Vagina (tissue), 2 donors: Measurements from ENCODE around the gene NRL. TPM values are rescaled to one million over a fixed set of nuclear protein-coding genes. Genes with fewer than 3 reads are reported as not detected.
A peak's percentile ranks its signal among the peaks of the same experiment; 100 is the strongest.
"Not testable (repeated sequence)": the region's sequence is repeated elsewhere in the genome, so short reads cannot be mapped to it uniquely, and the experiment has no call there.

ENCODE experiments used
- DNase-seq, 2 donors: peaks; one replicate each; pipeline ENCODE4 v3.0.0-alpha.2; 2017; ENCODE audit errors: extremely low spot score in 2 of 2
- H3K27ac ChIP-seq: fragments of 200-600 bp; sonication (generic); one replicate; pipeline ENCODE4 v1.5.1; 2019
- H3K27me3 ChIP-seq: fragments of 200-600 bp; sonication (generic); one replicate; pipeline ENCODE4 v1.5.1; 2019
- H3K36me3 ChIP-seq, 2 donors: fragments of 200-600 bp; sonication (generic); one replicate each; pipeline ENCODE4 v1.5.1; 2017 to 2019
- H3K4me1 ChIP-seq: fragments of 200-600 bp; sonication (generic); one replicate; pipeline ENCODE4 v1.5.1; 2019
- H3K4me3 ChIP-seq, 2 donors: fragments of 200-600 bp; sonication (generic); 1 replicate in 1 of 2; 2 replicates in 1 of 2; pipeline ENCODE4 v1.5.1; 2016 to 2019
- H3K9me3 ChIP-seq: fragments of 200-600 bp; sonication (generic); one replicate; pipeline ENCODE4 v1.5.1; 2019
- POLR2A ChIP-seq, 2 donors: fragments of 450-650 bp; IDR thresholded peaks; one replicate each; pipeline ENCODE4 v1.6.1; 2017; ENCODE audit warnings: antibody characterized with exemption in 2 of 2, mild to moderate bottlenecking in 2 of 2, moderate library complexity in 2 of 2
- POLR2AphosphoS5 ChIP-seq, 2 donors: sonication (generic); formaldehyde crosslinking; IDR thresholded peaks; one replicate each; pipeline ENCODE4 v1.9.0; 2017; ENCODE audit warnings: antibody characterized with exemption in 2 of 2, mild to moderate bottlenecking in 2 of 2, low read depth in 1 of 2; ENCODE audit not compliant: insufficient read depth in 1 of 2
- intact Hi-C: fragments of 100-400 bp; cut with DNase I; formaldehyde crosslinking; loops from one replicate; pipeline ENCODE4 v1.15.1; 2023
- total RNA-seq: library from RNA; depleted of rRNA; stranded (reverse); fragments of >200 nt; gene quantifications from one replicate; pipeline ENCODE4 v1.2.3, GENCODE V29; 2016
- TF ChIP-seq, protein P1 (sequence below), 3 experiments: fragments of 450-650 bp in 2 of 3; fragments of 200-600 bp in 1 of 3; sonication (generic) in 1 of 3; IDR thresholded peaks; one replicate each; pipeline ENCODE4 v1.5.1; 2017 to 2019; ENCODE audit warnings: antibody characterized with exemption in 3 of 3, mild to moderate bottlenecking in 2 of 3, moderate library complexity in 2 of 3

Gene NRL
- total RNA-seq, 1 donor from 2014 or later, result 1.2 TPM

DNA sequence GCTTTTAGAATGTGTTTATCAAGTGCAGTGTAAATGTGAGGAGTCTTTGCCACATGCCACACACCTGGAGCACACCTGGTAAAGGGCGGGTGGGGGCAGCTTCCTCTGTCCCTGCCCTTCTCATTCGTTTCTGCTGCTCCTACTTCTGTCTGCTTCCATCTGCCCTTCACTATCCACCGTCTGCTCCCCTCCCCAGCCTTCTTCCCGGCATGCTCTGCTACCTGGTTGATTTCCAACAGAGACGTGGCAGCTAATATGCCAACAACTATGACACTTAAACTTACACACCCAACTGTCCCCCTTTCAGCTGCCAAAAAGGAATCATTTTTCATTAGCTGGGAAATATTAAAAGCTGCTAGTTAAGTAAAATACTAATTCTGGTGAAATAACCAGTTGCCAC lies 72.0 kb downstream of the NRL start:
- Histone ChIP-seq H3K4me3 (no peak overlapping the region), H3K27ac (no peak overlapping the region), H3K27me3 (no peaks in the 10 kb centered on the region), H3K4me1 (peaks cover 5% of the 10 kb centered on the region), H3K36me3 (no peaks in the 10 kb centered on the region), H3K9me3 (no peaks in the 10 kb centered on the region)
- intact Hi-C loops, result no loop called here
- peak in 1 of 2 donors; percentile 77 for DNase-seq
- no peak for TF ChIP-seq POLR2AphosphoS5 (IDR thresholded peaks at IDR 0.05; ENCODE audit: insufficient read depth in 1 of 2, low read depth in 1 of 2)
- TF ChIP-seq, protein P1, sequence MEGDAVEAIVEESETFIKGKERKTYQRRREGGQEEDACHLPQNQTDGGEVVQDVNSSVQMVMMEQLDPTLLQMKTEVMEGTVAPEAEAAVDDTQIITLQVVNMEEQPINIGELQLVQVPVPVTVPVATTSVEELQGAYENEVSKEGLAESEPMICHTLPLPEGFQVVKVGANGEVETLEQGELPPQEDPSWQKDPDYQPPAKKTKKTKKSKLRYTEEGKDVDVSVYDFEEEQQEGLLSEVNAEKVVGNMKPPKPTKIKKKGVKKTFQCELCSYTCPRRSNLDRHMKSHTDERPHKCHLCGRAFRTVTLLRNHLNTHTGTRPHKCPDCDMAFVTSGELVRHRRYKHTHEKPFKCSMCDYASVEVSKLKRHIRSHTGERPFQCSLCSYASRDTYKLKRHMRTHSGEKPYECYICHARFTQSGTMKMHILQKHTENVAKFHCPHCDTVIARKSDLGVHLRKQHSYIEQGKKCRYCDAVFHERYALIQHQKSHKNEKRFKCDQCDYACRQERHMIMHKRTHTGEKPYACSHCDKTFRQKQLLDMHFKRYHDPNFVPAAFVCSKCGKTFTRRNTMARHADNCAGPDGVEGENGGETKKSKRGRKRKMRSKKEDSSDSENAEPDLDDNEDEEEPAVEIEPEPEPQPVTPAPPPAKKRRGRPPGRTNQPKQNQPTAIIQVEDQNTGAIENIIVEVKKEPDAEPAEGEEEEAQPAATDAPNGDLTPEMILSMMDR (IDR thresholded peaks at IDR 0.05), result no peak
- no peak for TF ChIP-seq POLR2A (IDR thresholded peaks at IDR 0.05)

DNA sequence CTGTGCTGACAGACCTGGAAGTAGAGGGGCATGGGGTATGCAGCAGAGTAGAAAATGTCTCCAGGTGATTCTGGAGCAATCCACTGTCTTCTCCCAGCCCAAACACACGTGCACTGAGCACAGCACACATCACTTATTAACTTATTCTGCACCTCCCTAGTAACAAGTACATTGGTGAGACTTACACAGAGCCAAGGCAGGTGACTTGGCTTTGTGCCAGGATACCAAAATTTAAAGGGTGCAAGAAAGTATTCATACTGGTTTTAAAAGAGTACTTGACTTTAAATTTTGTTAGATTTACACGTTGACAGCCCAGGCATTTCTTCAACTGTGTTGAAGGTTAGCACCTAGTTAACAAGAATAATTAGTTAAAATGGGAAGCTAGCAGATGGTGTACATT lies 74.1 kb downstream of the NRL start:
- no peaks in the 10 kb centered on the region for H3K27me3 ChIP-seq
- no peak for DNase-seq
- no peaks in the 10 kb centered on the region for H3K9me3 ChIP-seq
- H3K36me3 ChIP-seq, result no peaks in the 10 kb centered on the region
- H3K4me3 ChIP-seq, result no peak overlapping the region
- TF ChIP-seq POLR2A (IDR thresholded peaks at IDR 0.05) (no peak), POLR2AphosphoS5 (IDR thresholded peaks at IDR 0.05; ENCODE audit: insufficient read depth in 1 of 2, low read depth in 1 of 2) (no peak)
- TF ChIP-seq, protein P1 (IDR thresholded peaks at IDR 0.05), result no peak
- H3K27ac ChIP-seq, result no peak overlapping the region
- intact Hi-C loops, result no loop called here
- peaks cover 14% of the 10 kb centered on the region for H3K4me1 ChIP-seq

DNA sequence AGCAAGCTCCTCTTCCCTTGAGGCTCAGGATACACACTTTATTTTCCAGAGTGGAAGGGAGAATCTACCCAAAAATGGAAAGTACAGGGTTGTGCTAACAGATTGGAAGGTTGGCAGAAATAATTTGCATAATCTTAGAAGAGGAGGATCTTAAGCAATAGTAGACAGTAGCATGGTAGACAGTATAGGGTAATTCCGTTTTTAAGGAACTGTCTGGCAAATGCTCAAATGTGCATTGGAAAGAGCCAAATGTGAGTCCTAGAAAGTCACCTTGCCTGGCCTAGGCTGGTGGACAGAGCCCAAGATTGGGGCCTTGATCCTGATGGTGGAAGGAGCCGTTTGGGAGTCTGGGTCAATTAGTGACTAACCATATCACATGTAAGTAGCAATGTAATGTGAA lies 76.1 kb downstream of the NRL start:
- peaks cover 21% of the 10 kb centered on the region for H3K4me1 ChIP-seq
- H3K4me3 ChIP-seq, result no peak overlapping the region
- no peaks in the 10 kb centered on the region for H3K27me3 ChIP-seq
- H3K9me3 ChIP-seq, result no peaks in the 10 kb centered on the region
- no peak for DNase-seq
- H3K27ac ChIP-seq, result no peak overlapping the region
- intact Hi-C loops, result no loop called here
- TF ChIP-seq POLR2A (IDR thresholded peaks at IDR 0.05) (no peak), POLR2AphosphoS5 (IDR thresholded peaks at IDR 0.05; ENCODE audit: insufficient read depth in 1 of 2, low read depth in 1 of 2) (no peak)
- TF ChIP-seq, protein P1 (IDR thresholded peaks at IDR 0.05), result no peak
- no peaks in the 10 kb centered on the region for H3K36me3 ChIP-seq

DNA sequence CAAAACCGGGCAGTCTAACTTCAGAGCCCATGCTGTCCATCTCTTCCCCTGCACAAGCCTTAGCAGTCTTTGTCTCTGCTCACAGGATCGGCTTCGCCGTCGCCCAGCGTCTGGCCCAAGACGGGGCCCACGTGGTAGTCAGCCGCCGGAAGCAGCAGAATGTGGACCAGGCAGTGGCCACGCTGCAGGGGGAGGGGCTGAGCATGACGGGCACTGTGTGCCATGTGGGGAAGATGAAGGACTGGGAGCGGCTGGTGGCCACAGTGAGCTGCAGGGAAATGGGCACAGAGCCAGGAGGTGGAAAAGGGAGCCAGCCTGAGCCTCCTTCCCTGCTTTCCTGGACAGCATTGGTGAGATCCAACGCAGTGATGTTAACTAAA lies 77.1 kb downstream of the NRL start:
- no peak overlapping the region for H3K4me3 ChIP-seq
- TF ChIP-seq POLR2AphosphoS5 (IDR thresholded peaks at IDR 0.05; ENCODE audit: insufficient read depth in 1 of 2, low read depth in 1 of 2) (no peak), POLR2A (IDR thresholded peaks at IDR 0.05) (no peak)
- TF ChIP-seq, protein P1 (IDR thresholded peaks at IDR 0.05), result no peak
- intact Hi-C loops, result no loop called here
- H3K36me3 ChIP-seq, result no peaks in the 10 kb centered on the region
- no peak for DNase-seq
- peaks cover 21% of the 10 kb centered on the region for H3K4me1 ChIP-seq
- peaks cover 2% of the 10 kb centered on the region for H3K9me3 ChIP-seq
- H3K27me3 ChIP-seq, result no peaks in the 10 kb centered on the region
- H3K27ac ChIP-seq, result no peak overlapping the region

DNA sequence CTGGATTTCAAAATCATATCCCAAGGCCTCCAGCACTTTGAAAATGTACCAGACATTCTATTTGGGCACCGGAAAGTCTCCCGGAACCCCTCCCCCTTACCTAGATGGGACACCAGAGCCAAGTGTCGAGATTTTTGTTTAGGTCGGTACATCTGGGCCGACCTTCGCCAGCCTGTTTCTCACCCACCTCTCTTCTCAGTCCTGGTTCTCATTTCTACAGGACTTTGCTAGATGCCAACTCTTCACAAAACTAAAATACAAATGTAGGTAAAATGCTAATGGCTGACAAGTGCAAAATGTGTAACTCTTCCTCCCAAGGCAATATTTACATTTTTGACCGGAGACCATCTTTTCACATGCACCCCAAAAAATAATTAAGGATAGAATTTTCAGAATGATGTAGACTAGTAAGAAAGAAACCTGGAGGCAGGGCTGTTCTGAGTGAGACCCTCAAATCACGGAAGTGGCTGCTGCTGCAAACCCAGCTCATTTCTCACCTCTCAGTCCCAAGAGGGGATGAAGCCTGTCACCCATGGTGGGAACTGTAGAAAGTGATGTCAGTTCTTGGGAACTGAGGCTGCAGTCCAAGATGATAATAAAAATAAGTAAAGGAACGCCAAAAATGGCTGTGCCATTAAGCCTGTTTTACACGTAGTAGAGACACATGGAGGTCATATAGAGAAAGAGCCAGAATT lies 77.6 kb downstream of the NRL start:
- Histone ChIP-seq H3K4me3 (peak overlapping the region; percentile 59 to 67), H3K4me1 (peaks cover 20% of the 10 kb centered on the region), H3K27ac (peak overlapping the region; percentile 88)
- H3K27me3 ChIP-seq, H3K9me3 ChIP-seq, intact Hi-C loops, H3K36me3 ChIP-seq, DNase-seq: not testable (repeated sequence)
